HFFc6 (cell line): ENCODE measurements around the gene FERD3L. TPM values are rescaled to one million over a fixed set of nuclear protein-coding genes. Genes with fewer than 3 reads are reported as not detected.

Experiments used
- DNase-seq: peaks from one replicate; pipeline ENCODE4 v3.0.0-alpha.2; 2018
- H3K27ac Mint-ChIP-seq: 2 replicates; pipeline ENCODE4 v1.8.0; 2020; ENCODE audit warnings: mild to moderate bottlenecking, mixed read lengths
- H3K27me3 Mint-ChIP-seq: 2 replicates; pipeline ENCODE4 v1.8.0; 2021; ENCODE audit warnings: mild to moderate bottlenecking, moderate library complexity, mixed read lengths; ENCODE audit not compliant: insufficient read depth
- H3K36me3 Mint-ChIP-seq: 2 replicates; pipeline ENCODE4 v1.8.0; 2021; ENCODE audit warnings: low read depth, mixed read lengths
- H3K4me1 Mint-ChIP-seq: 2 replicates; pipeline ENCODE4 v1.8.0; 2020; ENCODE audit warnings: low read depth, mixed read lengths
- H3K4me3 Mint-ChIP-seq: 2 replicates; pipeline ENCODE4 v1.8.0; 2020; ENCODE audit warnings: mild to moderate bottlenecking, moderate library complexity, mixed read lengths
- H3K9me3 Mint-ChIP-seq: 2 replicates; pipeline ENCODE4 v1.8.0; 2020; ENCODE audit warnings: mild to moderate bottlenecking, mixed read lengths
- CTCF ChIP-seq: fragments of 200-600 bp; sonication (generic); IDR thresholded peaks from 2 replicates; pipeline ENCODE4 v1.5.0; 2021; ENCODE audit warnings: antibody characterized with exemption, mild to moderate bottlenecking
- total RNA-seq, 6 experiments: library from RNA; stranded (reverse); fragmentation: NEBNext Ultra II Directional; extraction: Animal tissue kit (Norgen Biotek cat#: 25700); gene quantifications; 2 replicates in 1 of 6; 3 replicates in 5 of 6; pipeline ENCODE4 v1.2.3, GENCODE V29; 2021

Gene FERD3L
- total RNA-seq, 6 experiments from 2014 or later, result not detected

- H3K4me3 Mint-ChIP-seq, result peak overlapping the region; percentile 98
Measured at GRCh38 chr7:19107356-19108146, 37.7 kb downstream of the FERD3L start.

GRCh38 chr7:19107081-19107355 lies 38.2 kb downstream of the FERD3L start:
- Mint-ChIP-seq H3K27ac (peak overlapping the region; percentile 90), H3K4me3 (peak overlapping the region; percentile 98), H3K4me1 (peaks cover 99% of the 10 kb centered on the region), H3K36me3 (no peaks in the 10 kb centered on the region), H3K9me3 (no peaks in the 10 kb centered on the region), H3K27me3 (peaks cover 3% of the 10 kb centered on the region)
- no peak for TF ChIP-seq CTCF
- DNase-seq, result no peak

More at GRCh38 chr7:19107356-19108146, 37.7 kb downstream of the FERD3L start:
- Mint-ChIP-seq H3K27me3 (peaks cover 4% of the 10 kb centered on the region), H3K27ac (peak overlapping the region; percentile 90), H3K4me1 (peaks cover 100% of the 10 kb centered on the region), H3K36me3 (peaks cover under 1% of the 10 kb centered on the region; the same call in 1 of the 2 replicates), H3K9me3 (no peaks in the 10 kb centered on the region)
- no peak for TF ChIP-seq CTCF
- peak; percentile 62 for DNase-seq

GRCh38 chr7:19106241-19107080 lies 38.8 kb downstream of the FERD3L start:
- Mint-ChIP-seq H3K9me3 (no peaks in the 10 kb centered on the region), H3K4me3 (peak overlapping the region; percentile 98), H3K27ac (peak overlapping the region; percentile 90), H3K36me3 (no peaks in the 10 kb centered on the region), H3K27me3 (peaks cover 3% of the 10 kb centered on the region), H3K4me1 (peaks cover 99% of the 10 kb centered on the region)
- TF ChIP-seq CTCF, result no peak
- DNase-seq, result no peak

GRCh38 chr7:19105546-19105945 lies 39.7 kb downstream of the FERD3L start:
- H3K27me3 Mint-ChIP-seq, result peaks cover 1% of the 10 kb centered on the region
- no peak for TF ChIP-seq CTCF
- no peaks in the 10 kb centered on the region for H3K36me3 Mint-ChIP-seq
- H3K4me3 Mint-ChIP-seq, result peak overlapping the region; percentile 98
- H3K4me1 Mint-ChIP-seq, result peaks cover 99% of the 10 kb centered on the region
- H3K9me3 Mint-ChIP-seq, result no peaks in the 10 kb centered on the region
- peak overlapping the region; percentile 90 for H3K27ac Mint-ChIP-seq
- no peak for DNase-seq

GRCh38 chr7:19104811-19105210 lies 40.4 kb downstream of the FERD3L start:
- H3K9me3 Mint-ChIP-seq, result no peaks in the 10 kb centered on the region
- DNase-seq, result no peak
- H3K27ac Mint-ChIP-seq, result peak overlapping the region; percentile 54
- peaks cover 1% of the 10 kb centered on the region for H3K27me3 Mint-ChIP-seq
- H3K36me3 Mint-ChIP-seq, result no peaks in the 10 kb centered on the region
- TF ChIP-seq CTCF, result no peak
- peaks cover 99% of the 10 kb centered on the region for H3K4me1 Mint-ChIP-seq
- H3K4me3 Mint-ChIP-seq, result peak overlapping the region; percentile 98
